Raji (cell line): ENCODE measurements around the gene KDM5A.

Experiments used
- POLR2A ChIP-seq: IDR thresholded peaks from 2 replicates; pipeline ENCODE4 v1.6.1; 2011; ENCODE audit warnings: low read depth, low read length, control low read depth; ENCODE audit not compliant: insufficient read depth

The KDM5A gene

DNA sequence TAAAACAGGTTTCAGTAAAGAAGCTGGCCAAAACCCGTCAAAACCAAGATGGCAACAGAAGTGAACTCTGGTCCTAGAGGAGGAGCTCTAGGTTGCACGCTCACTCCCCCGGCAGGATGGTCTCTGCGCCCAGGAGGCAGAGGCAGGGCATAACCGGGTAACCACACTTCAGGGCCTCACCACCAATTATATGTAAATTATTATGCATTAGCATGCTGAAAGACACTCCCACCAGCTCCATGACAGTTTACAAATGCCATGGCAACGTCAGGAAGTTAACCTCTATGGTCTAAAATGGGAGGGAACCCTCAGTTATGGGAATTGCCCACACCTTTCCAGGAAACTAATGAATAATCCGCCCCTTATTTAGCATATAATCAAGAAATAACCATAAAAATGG is 155.1 kb downstream of the KDM5A start:
- TF ChIP-seq POLR2A, result no peak

DNA sequence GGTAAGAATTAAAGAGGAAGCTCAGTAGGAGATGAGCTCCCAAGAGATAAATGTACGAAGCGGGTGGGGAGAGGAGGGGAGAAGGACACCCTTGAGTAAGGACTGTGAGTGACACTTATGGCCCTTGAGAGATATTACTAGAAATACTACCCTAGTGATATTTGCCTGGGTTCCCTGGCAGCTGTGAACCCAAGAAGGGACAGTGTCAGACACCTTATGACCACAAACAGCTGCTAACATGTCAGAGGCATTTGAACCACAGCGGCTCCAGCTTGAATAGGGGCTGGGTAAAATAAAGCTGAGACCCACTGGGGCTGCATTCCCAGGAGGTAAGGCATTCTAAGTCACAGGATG is 155.5 kb downstream of the KDM5A start:
- TF ChIP-seq POLR2A, result no peak

DNA sequence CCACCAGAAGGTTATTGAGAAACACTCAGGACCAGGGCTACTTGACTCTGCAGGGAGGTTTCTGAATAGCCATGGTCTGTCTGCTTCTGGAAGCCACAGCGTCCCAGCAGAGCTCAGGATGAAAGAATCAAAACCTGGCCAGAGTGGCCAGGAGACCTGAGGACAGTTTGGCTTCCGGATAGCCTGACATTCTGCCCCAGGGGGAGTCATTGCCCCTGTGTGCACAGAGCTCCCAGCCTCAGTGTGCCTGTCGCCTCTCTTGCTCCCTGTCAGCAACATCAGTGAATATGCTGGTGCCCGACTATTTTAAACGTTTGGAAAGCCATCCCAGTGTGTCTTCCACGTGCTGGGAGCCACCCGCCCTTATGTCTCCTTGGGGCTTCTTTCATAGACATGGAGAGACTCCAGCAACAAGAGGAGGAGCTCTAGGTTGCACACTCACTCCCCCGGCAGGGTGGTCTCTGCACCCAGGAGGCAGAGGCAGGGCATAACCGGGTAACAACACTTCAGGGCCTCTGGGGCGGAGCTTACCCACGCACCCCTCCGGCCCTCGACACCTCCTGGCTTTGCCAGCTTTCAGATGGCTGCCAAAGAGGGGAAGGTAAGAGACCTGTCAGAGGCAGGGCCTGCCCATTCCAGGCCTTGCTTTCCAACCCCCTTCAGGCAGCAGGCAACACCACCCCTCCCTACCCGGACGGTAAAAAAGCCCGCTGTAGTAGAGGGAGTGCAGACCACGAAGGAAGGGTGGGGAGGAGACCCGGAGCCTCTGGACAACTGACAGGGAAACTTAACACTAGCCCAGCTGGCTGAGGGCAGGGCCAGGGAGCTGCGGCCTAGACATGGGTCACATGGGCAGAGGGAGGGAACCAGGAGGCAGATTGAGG is 156.1 kb downstream of the KDM5A start:
- no peak for TF ChIP-seq POLR2A

DNA sequence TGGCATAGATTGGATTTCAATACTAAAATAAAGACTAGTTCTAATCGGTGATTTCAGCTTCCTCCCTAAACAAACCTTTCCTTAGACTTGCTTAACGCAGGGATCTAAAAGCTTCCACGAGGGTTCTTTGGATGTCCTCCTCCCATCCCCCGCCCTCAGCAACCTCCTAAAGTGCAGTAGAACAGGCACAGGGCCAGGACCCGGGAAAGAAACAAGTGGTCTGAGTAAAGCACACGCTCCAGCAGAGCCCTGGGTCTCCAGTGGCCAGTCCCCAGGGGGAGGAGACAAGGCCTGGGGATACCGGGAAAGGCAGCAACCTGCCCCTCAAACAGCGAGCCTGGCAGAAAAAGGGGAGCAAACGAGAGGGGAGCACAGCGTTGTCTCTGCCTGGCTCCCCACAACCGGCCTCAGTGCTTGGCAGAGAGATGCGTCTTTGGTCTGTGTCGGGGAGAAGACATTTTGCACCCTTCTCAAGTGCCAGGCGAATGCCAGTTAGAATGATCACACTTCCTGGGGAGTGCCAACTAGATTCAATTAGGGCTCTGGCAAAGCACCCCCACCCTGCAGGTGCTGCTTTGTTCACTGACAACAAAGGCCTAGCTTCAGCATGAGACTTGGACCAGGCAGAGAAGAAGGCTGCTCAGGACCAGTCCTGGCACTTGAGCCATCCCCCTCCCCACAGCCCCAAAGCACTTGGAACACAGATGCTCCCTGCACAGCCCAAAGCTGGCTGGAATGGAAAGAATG is 158.0 kb downstream of the KDM5A start:
- no peak for TF ChIP-seq POLR2A
